ENCODE data around the gene PACSIN3. TPM values are rescaled to one million over a fixed set of nuclear protein-coding genes. Genes with fewer than 3 reads are reported as not detected.

Gene PACSIN3
- total RNA-seq, 2 donors from 2014 or later = 30.7 to 56.0 TPM

- intact Hi-C loops (cut with DNase I) = no loop called here
- DNase-seq (peak; percentile 67 to 81 (median 80)), ATAC-seq (peak; percentile 45)
- Histone ChIP-seq H3K4me1 (peaks cover 47% of the 10 kb centered on the region), H3K36me3 (replicated peaks in 1 of 2; ENCODE audit: insufficient read depth in 1 of 2, low read depth in 2 of 2) (no peaks in the 10 kb centered on the region), H3K9me3 (no peaks in the 10 kb centered on the region), H3K27me3 (no peaks in the 10 kb centered on the region), H3K27ac (peak overlapping the region; percentile 85 to 92 (median 90)), H3K4me3 (no peak overlapping the region)
- 1% methylated on average over 33 to 61 of the region's 63 CpGs for WGBS, 2 donors
- TF ChIP-seq CTCF (IDR thresholded peaks at IDR 0.05) = peak in 2 of 7 experiments; percentile 9 to 22
- peak; percentile 34 to 57 (median 57) for TF ChIP-seq POLR2A (IDR thresholded peaks at IDR 0.05)
Measured at GRCh38 chr11:47186700-47187695, 764 bp upstream of the PACSIN3 start.

- WGBS, 2 donors = 3 to 5% methylated on average over 13 to 49 of the region's 50 CpGs
- Histone ChIP-seq H3K9me3 (no peaks in the 10 kb centered on the region), H3K36me3 (replicated peaks in 1 of 2; ENCODE audit: insufficient read depth in 1 of 2, low read depth in 2 of 2) (no peaks in the 10 kb centered on the region), H3K27ac (peak overlapping the region; percentile 85 to 92 (median 90)), H3K27me3 (no peaks in the 10 kb centered on the region), H3K4me1 (peaks cover 47% of the 10 kb centered on the region), H3K4me3 (peak overlapping the region; percentile 63 to 77)
- intact Hi-C loops (cut with DNase I) = no loop called here
- ATAC-seq (peak; percentile 41), DNase-seq (peak; percentile 64 to 79 (median 76))
- peak; percentile 71 to 81 (median 80) for TF ChIP-seq POLR2A (IDR thresholded peaks at IDR 0.05)
- TF ChIP-seq CTCF (IDR thresholded peaks at IDR 0.05) = no peak
Measured at GRCh38 chr11:47185305-47186075, 744 bp downstream of the PACSIN3 start.

GRCh38 chr11:47184711-47185304 lies 1.4 kb downstream of the PACSIN3 start:
- ATAC-seq (no peak), DNase-seq (peak; percentile 55 to 82 (median 74))
- 17% methylated on average over 9 of the region's 13 CpGs; no CpG with 5 or more reads in 1 of the 2 donors for WGBS, 2 donors
- Histone ChIP-seq H3K9me3 (no peaks in the 10 kb centered on the region), H3K4me3 (peak overlapping the region; percentile 63 to 77), H3K27me3 (no peaks in the 10 kb centered on the region), H3K27ac (peak overlapping the region; percentile 85 to 92 (median 90)), H3K36me3 (replicated peaks in 1 of 2; ENCODE audit: insufficient read depth in 1 of 2, low read depth in 2 of 2) (no peaks in the 10 kb centered on the region), H3K4me1 (peaks cover 47% of the 10 kb centered on the region)
- intact Hi-C loops (cut with DNase I) = no loop called here
- TF ChIP-seq CTCF (IDR thresholded peaks at IDR 0.05) (no peak), POLR2A (IDR thresholded peaks at IDR 0.05) (no peak)

- Histone ChIP-seq H3K27ac (peak overlapping the region in 3 of 4 donors; percentile 85 to 92 (median 91)), H3K27me3 (no peaks in the 10 kb centered on the region), H3K4me1 (peaks cover 44% of the 10 kb centered on the region), H3K36me3 (replicated peaks in 1 of 2; ENCODE audit: insufficient read depth in 1 of 2, low read depth in 2 of 2) (no peaks in the 10 kb centered on the region), H3K9me3 (no peaks in the 10 kb centered on the region), H3K4me3 (no peak overlapping the region)
- DNase-seq (no peak), ATAC-seq (no peak)
- intact Hi-C loops (cut with DNase I) = no loop called here
- WGBS, 2 donors = 77 to 80% methylated on average over 7 of the region's 7 CpGs
- TF ChIP-seq POLR2A (IDR thresholded peaks at IDR 0.05) (no peak), CTCF (IDR thresholded peaks at IDR 0.05) (no peak)
Measured at GRCh38 chr11:47183969-47184368, 2.3 kb downstream of the PACSIN3 start.
